ENCODE data around the gene FCHO1.

GRCh38 chr19:17748884-17749638, 2.2 kb upstream of the FCHO1 start:
- no peak for TF ChIP-seq CTCF (IDR thresholded peaks at IDR 0.05)
- no peak for TF ChIP-seq POLR2A (IDR thresholded peaks at IDR 0.05)
